GM21526 (cell line): Measurements from ENCODE around the gene NT5E.

Source experiments
- ATAC-seq: cut with Tn5 transposase; IDR thresholded peaks from one replicate; pipeline ENCODE4 v1.9.1; 2021; ENCODE audit warnings: moderate library complexity; ENCODE audit not compliant: unreplicated experiment, low FRiP score

NT5E gene

DNA sequence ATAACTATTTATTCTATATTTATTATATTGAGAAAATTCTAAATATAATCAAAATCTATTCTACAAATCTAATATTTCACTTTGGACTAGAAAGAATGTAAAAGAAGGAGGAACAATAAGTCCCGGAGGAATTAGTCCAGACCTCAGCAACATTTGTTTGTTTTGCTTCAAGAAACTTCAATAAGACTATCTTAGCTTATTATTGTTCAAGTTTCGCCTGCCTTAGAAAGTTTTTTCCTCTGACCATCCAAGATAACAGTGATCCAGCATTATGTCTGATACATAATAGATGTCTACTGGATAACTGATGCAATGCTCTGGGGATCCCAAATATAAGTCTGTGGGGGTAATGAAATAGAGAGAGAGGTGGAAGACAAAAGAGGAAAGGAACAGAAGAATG, 28.7 kb upstream of the NT5E start:
- ATAC-seq, result no peak

DNA sequence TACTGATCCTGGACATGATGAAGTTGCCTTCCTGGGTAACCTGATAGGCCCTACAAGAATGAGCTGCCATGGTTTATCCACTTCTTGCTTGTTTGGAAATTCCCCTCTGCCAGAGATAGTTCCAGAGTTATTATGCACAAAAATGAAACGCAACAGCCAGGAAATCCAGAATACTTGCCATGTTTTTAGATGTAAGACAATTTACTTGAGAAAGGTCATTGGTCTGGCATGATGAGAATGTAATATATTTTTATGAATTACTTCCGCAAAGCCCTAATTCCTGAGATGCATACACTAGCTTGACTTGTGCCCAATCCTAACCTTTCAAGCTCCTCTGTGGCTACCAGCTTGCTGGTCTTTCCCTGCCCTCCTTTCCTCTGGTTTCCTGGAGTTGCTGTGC, 27.9 kb upstream of the NT5E start:
- no peak for ATAC-seq

DNA sequence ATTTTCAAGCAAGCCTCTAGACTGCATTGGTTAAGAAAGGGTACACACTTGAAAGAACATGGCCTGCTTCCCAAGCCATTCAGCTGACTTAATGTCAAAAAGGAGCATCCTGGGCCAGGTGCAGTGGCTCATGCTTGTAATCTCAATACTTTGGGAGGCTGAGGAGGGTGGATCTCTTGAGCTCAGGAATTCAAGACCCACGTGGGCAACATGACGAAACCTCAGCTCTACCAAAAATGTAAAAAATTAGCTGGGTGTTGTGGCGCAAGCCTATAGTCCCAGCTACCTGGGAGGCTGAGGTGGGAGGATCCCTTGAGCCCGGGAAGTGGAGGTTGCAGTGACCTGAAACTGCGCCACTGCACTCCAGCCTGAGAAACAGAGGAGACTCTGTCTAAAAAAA, 26.9 kb upstream of the NT5E start:
- no peak for ATAC-seq

DNA sequence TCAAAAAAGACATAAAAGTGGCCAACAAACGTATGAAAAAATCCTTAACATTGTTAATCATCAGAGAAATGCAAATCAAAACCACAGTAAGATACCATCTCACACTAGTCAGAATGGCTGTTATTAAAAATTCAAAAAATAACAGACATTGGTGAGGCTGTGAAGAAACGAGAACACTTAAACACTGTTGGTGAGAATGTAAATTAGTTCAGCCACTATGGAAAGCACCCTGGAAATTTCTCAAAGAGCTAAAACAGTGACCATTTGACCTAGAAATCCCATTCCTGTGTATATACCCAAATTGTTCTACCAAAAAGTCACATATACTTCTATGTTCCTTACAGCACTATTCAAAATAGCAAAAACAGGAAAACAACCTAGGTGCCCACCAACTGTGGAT, 24.9 kb upstream of the NT5E start:
- ATAC-seq, result no peak

DNA sequence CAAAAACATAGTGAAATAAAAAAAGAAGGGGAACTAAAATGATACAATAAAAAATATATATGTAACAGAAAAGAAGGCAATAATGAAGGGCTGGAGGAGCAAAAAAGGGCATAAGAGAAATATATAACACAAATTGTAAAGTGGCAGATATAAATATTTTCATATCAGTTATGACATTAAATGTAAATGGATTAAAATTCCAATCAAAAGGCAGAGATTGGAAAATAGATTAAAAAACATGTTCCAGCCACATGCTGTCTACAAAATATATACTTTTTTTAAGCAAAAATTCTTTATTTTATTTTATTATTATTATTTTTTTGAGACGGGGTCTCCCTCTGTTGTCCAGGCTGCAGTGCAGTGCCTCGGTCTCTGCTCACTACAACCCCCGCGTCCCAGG, 23.9 kb upstream of the NT5E start:
- ATAC-seq, result no peak

DNA sequence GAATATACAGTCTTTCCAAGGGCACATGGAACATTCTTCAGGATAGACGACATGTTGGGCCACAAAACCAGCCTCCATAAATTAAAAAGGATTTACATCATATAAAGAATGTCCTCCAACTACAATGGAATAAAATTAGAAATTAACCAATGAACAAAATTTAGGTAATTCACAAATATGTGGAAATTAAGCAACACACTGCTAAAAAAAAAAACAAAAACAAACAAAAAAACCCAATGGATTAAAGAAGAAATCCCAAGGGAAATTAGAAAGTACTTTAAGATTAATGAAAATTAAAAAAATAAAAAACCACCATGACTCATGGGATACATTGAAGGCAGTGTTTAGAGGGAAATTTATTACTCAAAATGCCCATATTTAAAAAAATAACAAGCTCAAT, 21.4 kb upstream of the NT5E start:
- no peak for ATAC-seq

DNA sequence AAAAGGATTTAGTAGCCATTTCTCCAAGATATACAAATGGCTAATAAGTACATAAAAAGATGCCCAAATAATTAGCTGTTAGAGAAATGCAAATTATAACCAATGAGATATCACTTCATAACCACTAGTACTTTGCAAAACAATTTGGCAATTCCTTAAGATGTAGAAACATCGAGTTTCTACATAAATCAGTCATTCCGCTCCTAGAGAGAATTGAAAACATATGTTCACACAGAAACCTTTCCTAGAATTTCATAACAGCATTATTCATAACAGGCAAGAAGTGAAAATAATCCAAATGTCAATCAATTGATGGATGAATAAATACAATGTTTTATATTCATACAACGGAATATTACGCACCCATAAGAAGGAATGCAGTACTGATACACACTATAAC, 20.5 kb upstream of the NT5E start:
- ATAC-seq, result no peak

DNA sequence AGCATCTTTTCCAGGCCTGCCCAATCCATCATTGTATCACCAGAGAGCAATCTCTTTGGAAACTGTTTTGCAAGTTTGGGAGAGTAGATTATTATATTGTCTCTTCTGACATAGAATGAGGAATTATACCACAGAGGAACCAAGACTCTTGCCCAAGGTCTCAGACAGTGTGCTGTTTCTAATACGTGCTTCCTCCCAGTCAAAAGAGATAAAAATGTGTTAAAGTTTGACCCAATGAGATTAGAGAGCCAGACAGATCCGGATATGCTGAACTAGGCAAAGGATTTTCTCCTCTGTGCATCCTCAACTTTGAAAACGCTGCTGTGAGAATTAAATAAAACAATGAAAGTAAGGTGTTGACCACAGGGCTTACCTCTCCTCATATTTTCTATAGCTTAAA, 18.6 kb upstream of the NT5E start:
- no peak for ATAC-seq

DNA sequence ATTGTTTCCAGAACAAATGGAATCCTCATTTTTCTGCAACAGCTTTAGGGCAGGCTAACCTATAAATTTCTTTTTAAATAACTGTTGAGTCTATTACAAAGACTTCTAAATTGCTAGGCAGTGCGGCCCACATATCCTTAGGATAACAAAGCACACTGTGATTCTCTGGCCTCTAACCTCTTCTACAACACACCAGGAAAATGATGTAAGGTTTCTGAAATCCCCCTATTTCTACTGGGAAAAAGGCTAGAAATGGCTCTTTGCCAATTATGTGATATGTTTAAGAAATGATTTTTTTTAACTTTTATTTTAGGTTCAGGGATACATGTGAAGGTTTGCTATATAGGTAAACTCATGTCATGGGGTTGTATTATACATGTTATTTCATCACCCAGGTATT, 17.3 kb upstream of the NT5E start:
- no peak for ATAC-seq

DNA sequence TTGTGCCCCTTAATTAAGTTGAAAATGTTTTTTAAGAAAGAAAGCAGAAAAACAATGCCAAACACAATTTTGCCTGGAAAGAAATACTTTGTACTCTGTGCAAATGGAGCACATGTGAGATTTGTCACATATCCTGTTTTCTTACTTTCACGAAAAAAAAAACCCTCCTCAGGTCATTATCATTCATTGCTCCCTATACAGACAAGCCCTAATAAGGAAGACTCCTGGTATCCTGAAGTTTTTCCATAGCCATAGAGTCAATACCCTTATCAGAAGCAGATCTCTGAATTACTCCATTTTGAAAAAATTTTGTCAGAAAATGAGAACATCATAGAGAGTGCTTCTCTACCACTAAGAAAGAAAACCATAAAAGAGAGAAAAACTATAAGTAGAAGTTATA, 14.0 kb upstream of the NT5E start:
- no peak for ATAC-seq

DNA sequence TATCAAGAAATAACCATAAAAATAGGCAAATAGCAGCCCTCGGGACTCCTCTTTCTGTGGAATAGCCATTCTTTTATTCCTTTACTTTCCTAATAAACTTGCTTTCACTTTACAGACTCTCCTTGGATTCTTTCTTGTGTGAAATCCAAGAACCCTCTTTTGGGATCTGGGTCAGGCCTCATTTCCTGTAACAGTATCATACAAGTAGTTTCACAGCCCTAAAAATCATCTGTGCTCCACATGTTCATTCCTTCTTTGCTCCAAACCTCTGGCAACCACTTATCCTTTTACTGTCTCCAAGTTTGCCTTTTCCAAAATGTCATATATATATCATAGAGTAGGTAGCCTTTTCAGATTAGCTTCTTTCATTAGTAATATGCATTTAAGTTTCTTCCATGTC, 13.5 kb upstream of the NT5E start:
- ATAC-seq, result no peak

DNA sequence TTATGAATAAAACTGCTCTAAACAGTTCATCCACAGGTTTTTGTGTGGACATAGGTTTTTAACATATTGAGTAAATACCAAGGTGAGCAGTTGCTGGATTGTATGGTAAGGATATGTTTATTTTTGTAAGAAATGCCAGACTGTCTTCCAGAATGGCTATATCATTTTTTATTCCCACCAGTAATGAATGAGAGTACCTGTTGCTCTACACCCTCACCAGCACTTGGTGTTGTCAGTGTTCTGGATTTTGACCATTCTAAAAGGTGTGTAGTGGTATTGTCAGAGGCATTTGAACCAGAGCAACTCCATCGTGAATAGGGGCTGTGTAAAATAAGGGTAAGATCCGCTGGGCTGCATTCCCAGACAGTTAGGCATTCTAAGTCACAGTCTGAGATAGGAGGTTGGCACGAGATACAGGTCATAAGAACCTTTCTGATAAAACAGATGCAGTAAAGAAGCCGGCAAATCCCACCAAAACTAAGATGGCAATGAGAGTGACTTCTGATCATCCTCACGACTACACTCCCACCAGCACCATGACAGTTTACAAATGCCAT, 12.9 kb upstream of the NT5E start:
- ATAC-seq, result no peak

DNA sequence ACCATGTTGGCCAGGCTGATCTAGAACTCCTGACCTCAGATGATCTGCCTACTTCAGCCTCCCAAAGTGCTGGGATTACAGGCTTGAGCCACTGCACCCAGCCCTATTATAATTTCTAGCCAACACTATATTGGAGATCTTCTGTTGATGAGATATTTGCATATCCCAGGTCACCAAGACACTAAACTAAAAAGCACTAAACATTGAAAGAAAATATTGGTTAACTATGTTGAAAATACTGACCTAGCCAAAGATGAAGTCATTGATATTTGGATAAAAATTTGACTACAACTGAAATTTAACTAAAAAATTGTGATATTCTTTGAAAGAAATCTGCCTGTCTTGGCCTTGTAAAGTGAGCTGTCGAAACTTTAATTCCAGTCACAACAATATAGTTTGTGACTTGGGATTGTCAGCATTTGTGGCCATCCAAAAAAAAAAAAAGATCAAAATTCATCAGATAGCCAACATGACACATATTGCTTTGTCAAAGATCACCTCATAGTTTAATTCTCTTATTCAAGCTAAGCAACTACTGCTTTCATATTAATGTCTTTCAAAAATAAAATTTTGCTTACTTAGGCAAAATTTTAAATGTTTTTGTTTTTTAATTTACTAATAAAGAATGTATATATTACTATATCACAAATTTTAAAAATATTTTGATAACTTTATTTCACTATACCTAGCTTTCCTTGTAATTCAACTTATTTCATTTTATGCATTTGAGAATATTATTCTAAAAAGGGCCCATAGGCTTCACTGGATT, 6.3 kb upstream of the NT5E start:
- ATAC-seq, result no peak

DNA sequence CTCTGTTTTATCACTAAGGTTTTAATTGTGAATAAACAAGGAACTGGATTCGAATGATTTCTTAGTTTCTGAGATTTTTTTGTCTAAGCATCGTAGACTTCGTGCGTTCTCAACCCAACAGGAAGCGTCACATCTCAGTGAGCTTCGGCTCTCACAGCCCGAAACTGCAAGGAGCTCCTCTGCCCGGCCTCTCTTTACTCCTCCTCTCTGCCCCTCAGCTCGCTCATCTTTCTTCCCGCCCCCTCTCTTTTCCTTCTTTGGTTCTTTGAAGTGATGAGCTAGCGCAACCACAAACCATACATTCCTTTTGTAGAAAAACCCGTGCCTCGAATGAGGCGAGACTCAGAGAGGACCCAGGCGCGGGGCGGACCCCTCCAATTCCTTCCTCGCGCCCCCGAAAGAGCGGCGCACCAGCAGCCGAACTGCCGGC, 480 bp upstream of the NT5E start:
- peak; percentile 51 for ATAC-seq

DNA sequence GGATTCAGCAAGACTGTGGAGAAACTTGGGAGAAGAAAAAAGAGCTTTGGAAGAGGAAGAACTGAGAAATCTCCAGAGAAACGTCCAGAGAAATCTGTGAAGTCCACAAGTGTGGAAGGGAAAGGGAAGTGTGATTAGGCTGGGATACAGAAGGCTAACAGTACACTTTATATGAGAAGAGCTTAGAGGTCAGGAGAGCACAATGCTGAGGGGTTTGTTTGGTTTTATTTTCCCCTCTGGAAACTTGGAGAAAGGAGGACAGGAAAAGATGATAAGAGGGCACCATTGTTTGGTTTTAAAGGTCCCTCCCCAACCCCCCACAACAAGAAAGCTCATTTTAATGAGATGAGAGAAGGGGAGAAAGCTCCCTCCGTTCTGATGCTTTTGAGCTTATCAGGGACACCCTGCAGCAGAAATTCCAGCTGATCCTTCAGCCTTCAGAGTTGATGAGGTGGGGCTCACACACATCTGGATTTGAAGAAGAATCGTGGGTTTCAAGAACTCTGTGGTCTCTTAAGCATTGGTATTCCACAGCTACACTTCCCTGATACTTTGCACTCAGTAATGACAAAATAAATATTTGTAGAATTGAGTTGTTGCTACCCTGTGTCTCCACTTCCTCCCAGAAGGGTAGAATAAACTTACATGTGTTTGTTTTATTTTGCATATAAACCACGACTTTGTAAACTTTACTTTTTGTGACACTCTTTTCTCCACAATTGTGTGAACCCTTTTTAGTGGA, 1.9 kb downstream of the NT5E start:
- ATAC-seq, result no peak

DNA sequence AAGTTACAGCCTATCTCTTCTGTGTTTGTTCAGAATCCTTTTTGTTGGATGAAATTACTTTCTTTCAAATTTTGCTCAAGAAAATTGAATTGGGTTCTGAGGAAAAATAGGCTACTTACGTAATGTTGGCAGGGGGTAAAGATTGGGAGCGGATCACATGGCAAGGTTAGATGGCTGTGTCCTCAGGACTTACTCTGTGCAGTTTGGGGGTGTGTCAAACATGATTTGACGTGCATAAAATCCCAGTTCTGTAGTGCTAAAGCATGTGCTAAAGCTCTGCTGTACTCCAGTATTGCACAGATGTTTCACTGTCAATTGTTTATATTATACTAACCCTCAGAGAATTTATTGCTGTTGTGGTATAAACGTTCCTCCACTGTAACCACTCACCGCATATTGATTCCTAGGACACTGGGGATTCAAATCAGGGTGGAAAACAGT, 2.6 kb downstream of the NT5E start:
- no peak for ATAC-seq

DNA sequence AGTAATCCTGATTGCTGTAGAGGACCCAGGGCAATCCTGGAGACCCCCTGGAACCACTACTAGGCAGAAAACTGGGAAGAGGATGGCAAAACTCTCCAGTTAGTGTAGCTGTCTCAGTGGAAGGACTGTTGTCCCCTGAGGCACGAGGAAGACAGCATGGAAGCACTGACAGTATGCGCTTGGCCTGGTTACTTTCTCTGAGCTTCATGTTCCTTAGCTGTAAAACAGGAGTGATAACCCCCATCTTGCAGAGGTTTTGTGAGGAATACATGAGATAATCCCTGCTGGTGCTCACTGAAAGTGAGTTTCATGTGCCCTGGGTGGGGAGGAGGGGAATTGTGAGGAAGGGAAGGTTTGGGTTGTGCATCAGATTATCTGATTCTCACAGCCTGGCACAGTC, 3.2 kb downstream of the NT5E start:
- ATAC-seq, result no peak

DNA sequence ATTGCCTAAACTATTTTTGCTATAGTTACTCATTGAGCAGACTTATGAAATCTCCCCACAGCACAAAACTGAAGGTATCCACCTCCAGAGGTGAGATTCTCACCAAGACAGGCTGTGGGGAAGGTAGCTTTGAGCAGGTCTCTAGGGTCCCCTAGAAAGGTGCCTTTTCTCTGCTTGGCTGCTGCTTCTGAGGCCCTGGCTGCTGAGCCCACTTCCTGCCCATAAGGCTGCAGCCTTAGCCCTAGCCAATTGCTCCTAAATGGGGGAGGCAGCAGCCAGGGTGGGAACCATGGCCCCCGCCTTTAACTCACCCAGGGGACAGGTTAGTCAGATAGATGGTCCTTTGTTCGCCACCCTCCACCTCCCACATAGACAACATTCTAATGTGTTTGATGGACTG, 3.6 kb downstream of the NT5E start:
- ATAC-seq, result no peak

DNA sequence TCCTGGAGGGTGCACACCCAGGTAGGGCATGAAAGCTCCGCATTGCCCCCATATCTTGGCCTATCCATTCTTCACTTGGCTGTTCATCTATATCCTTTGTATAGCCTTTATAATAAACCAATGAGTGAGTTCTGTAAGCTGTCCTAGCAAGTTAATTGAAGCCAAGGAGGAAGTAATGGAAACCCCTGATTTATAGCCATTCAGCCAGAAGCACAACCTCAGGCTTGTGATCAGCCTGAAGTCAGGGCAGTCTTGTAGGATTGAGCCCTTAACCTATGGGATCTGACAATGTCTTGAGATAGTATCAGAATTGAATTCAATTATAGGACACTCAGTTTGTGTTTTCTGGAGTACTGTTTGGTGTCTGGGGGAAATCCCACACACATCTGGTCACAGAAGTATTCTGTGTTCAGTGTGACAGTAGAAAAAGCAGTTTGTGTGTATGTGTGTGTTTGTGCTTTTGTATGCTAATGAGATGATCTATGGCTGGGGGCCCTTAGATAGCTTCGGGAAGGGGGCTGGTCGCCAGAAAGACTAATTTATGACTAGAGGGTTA, 5.7 kb downstream of the NT5E start:
- no peak for ATAC-seq

DNA sequence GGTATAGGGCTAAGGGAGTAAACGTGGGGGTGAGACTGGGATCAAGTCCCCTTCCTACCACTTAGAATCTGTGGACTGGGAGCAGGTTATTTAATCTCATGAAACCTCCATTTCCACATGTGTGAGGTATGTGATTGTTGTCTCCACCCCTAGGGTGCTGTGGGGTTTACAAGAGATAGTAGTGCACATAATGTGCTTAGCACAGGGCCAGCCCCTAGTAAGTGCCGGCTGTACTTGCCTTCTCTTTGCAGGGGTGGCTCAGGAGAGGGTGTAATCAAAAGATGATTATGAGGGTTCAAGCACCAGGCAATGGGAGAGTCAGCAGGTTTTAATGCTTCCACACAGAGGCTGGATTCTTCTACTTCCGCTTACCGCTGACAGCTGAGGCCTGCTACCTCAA, 6.9 kb downstream of the NT5E start:
- no peak for ATAC-seq

DNA sequence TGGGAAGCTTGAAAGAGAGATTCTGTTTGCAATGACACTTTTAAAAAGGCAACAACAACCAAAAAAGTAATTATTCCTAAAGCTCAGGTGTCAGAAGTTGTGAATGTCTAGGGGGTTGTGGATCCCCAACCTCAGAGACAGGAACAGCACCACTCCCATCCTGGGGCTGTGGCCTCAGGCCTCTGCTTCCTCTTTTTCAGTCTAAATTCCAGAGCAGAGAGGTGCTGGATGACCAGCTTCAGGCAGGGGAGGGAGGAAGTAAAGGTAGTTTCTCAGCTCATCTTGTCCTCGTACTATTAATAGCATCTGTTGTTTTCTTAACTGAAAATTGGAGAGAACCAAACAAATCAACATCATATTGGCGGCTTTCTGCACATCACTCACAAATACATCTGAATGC, 8.3 kb downstream of the NT5E start:
- ATAC-seq, result no peak

DNA sequence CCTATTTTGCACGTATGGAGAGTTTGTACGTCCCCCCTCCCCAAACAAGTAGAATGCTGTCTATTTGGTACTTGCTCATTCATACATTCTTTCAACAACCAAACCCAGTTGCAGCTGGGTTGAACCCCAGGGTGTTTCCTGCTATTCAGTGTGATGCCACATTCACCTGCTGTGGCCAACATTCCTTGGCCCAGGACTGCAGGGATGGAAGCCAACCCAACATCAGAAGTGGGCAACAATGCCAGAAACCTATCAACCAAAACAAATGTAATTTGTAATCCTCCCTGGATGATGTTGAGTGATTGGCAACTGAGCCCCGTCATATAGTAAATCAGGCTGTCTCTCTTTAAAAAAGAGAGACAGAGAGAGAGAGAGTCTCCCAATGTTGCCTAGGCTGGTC, 8.9 kb downstream of the NT5E start:
- no peak for ATAC-seq
